Fibroblast of lung (primary cell): ENCODE measurements around the gene PRRX2. TPM values are rescaled to one million over a fixed set of nuclear protein-coding genes. Genes with fewer than 3 reads are reported as not detected.

Experiments
- DNase-seq, 2 donors: peaks; one replicate each; pipeline versions ENCODE4 v3.0.0 to v3.0.0-alpha.2; 2010; ENCODE audit warnings: low read depth in 2 of 2
- H2AFZ ChIP-seq: 2 replicates; pipeline ENCODE4 v1.5.1; 2012; ENCODE audit warnings: low read length, control low read depth, inconsistent platforms
- H3K27ac ChIP-seq: 2 replicates; pipeline ENCODE4 v1.5.1; 2011; ENCODE audit warnings: low read length, control low read depth; ENCODE audit not compliant: insufficient read depth
- H3K27me3 ChIP-seq: 2 replicates; pipeline ENCODE4 v1.5.1; 2011; ENCODE audit warnings: mild to moderate bottlenecking, low read length; ENCODE audit not compliant: control insufficient read depth, insufficient read depth
- H3K36me3 ChIP-seq: 2 replicates; pipeline ENCODE4 v1.5.1; 2011; ENCODE audit warnings: low read length; ENCODE audit not compliant: control insufficient read depth, insufficient read depth
- H3K4me1 ChIP-seq: 2 replicates; pipeline ENCODE4 v1.5.1; 2011; ENCODE audit warnings: low read length; ENCODE audit not compliant: control insufficient read depth, insufficient read depth; ENCODE audit errors: extremely low read depth
- H3K4me2 ChIP-seq: 2 replicates; pipeline ENCODE4 v1.5.1; 2011; ENCODE audit warnings: low read length, control low read depth; ENCODE audit not compliant: insufficient read depth; ENCODE audit errors: extremely low read depth
- H3K4me3 ChIP-seq, 4 experiments: fragments of 200-600 bp in 1 of 4; sonication (generic) in 1 of 4; replicated peaks in 1 of 4; 2 replicates each; pipeline ENCODE4 v1.5.1; 2011 to 2016; ENCODE audit warnings: low read length in 4 of 4, low read depth in 3 of 4, mild to moderate bottlenecking in 3 of 4, control low read depth in 2 of 4, inconsistent platforms in 1 of 4, mixed read lengths in 1 of 4; ENCODE audit not compliant: insufficient read depth in 1 of 4; ENCODE audit errors: control extremely low read depth in 1 of 4
- H3K79me2 ChIP-seq: 2 replicates; pipeline ENCODE4 v1.5.1; 2012; ENCODE audit warnings: mild to moderate bottlenecking, low read length, inconsistent platforms; ENCODE audit not compliant: control insufficient read depth, insufficient read depth
- H3K9ac ChIP-seq: 2 replicates; pipeline ENCODE4 v1.5.1; 2011; ENCODE audit warnings: mild to moderate bottlenecking, low read length, control low read depth; ENCODE audit not compliant: insufficient read depth
- H3K9me3 ChIP-seq: 2 replicates; pipeline ENCODE4 v1.5.1; 2012; ENCODE audit warnings: low read depth, low read length; ENCODE audit not compliant: control insufficient read depth, insufficient read depth
- H4K20me1 ChIP-seq: 2 replicates; pipeline ENCODE4 v1.5.1; 2011; ENCODE audit warnings: low read length; ENCODE audit not compliant: control insufficient read depth, insufficient read depth; ENCODE audit errors: extremely low read depth
- CTCF ChIP-seq, 2 donors: IDR thresholded peaks in 1 of 2; conservative IDR thresholded peaks in 1 of 2; 1 replicate in 1 of 2; 2 replicates in 1 of 2; pipeline ENCODE4 v1.5.1; 2011 to 2012; ENCODE audit warnings: low read length in 2 of 2, control low read depth in 1 of 2, inconsistent platforms in 1 of 2, low read depth in 1 of 2, mild to moderate bottlenecking in 1 of 2
- EZH2 ChIP-seq: IDR thresholded peaks from 2 replicates; pipeline ENCODE4 v1.5.1; 2012; ENCODE audit warnings: low read length, control low read depth, mild to moderate bottlenecking; ENCODE audit errors: missing control alignments
- polyA plus RNA-seq, 2 donors: library from polyadenylated mRNA; depleted of rRNA in 1 of 2; stranded (reverse) in 1 of 2; unstranded in 1 of 2; fragments of >200 nt; gene quantifications; 2 replicates each; pipeline ENCODE4 v1.2.1, GENCODE V29; 2011 to 2012; ENCODE audit warnings: missing spikeins in 1 of 2
- total RNA-seq: library from RNA; depleted of rRNA; stranded (reverse); fragments of >200 nt; gene quantifications from 2 replicates; pipeline ENCODE4 v1.2.1, GENCODE V29; 2014

Gene PRRX2
- total and polyA plus RNA-seq, 2 donors (not counting 1 experiment from before 2014, with no cell fraction given), result 4.4 to 11.7 TPM

GRCh38 chr9:129639756-129640085, 25.7 kb upstream of the PRRX2 start:
- Histone ChIP-seq H3K4me3 (peak overlapping the region in 1 of 4 experiments; percentile 95), H3K4me1 (peaks cover 9% of the 10 kb centered on the region), H3K9ac (no peak overlapping the region), H3K4me2 (no peak overlapping the region), H3K79me2 (peaks cover 42% of the 10 kb centered on the region), H4K20me1 (no peaks in the 10 kb centered on the region), H3K27me3 (no peaks in the 10 kb centered on the region), H3K27ac (no peak overlapping the region), H3K9me3 (no peaks in the 10 kb centered on the region), H2AFZ (no peak overlapping the region), H3K36me3 (peaks cover 26% of the 10 kb centered on the region)
- DNase-seq, result no peak
- TF ChIP-seq CTCF (conservative IDR thresholded peaks at IDR 0.05 in 1 of 2, IDR thresholded peaks at IDR 0.05 in 1 of 2; ENCODE audit: low read depth in 1 of 2, low read length in 2 of 2) (no peak), EZH2 (no peak)

GRCh38 chr9:129640086-129640870, 25.2 kb upstream of the PRRX2 start:
- Histone ChIP-seq H3K79me2 (peaks cover 37% of the 10 kb centered on the region), H3K4me2 (peak overlapping the region; percentile 96), H3K9ac (peak overlapping the region; percentile 91), H3K9me3 (no peaks in the 10 kb centered on the region), H3K4me3 (peak overlapping the region; percentile 73 to 95 (median 94)), H3K27ac (peak overlapping the region; percentile 83), H2AFZ (no peak overlapping the region), H4K20me1 (no peaks in the 10 kb centered on the region), H3K36me3 (peaks cover 20% of the 10 kb centered on the region), H3K4me1 (peaks cover 9% of the 10 kb centered on the region), H3K27me3 (no peaks in the 10 kb centered on the region)
- TF ChIP-seq CTCF (conservative IDR thresholded peaks at IDR 0.05 in 1 of 2, IDR thresholded peaks at IDR 0.05 in 1 of 2; ENCODE audit: low read depth in 1 of 2, low read length in 2 of 2) (no peak), EZH2 (no peak)
- peak; percentile 36 to 83 for DNase-seq

GRCh38 chr9:129640871-129641749, 24.3 kb upstream of the PRRX2 start:
- Histone ChIP-seq H3K4me2 (peak overlapping the region; percentile 96), H3K36me3 (peaks cover 15% of the 10 kb centered on the region), H3K27me3 (no peaks in the 10 kb centered on the region), H3K9ac (peak overlapping the region; percentile 91), H3K4me3 (peak overlapping the region; percentile 73 to 95 (median 94)), H3K79me2 (peaks cover 36% of the 10 kb centered on the region), H3K9me3 (no peaks in the 10 kb centered on the region), H2AFZ (no peak overlapping the region), H3K27ac (peak overlapping the region; percentile 83), H4K20me1 (no peaks in the 10 kb centered on the region), H3K4me1 (peaks cover 9% of the 10 kb centered on the region)
- TF ChIP-seq CTCF (conservative IDR thresholded peaks at IDR 0.05 in 1 of 2, IDR thresholded peaks at IDR 0.05 in 1 of 2; ENCODE audit: low read depth in 1 of 2, low read length in 2 of 2) (no peak), EZH2 (no peak)
- DNase-seq, result no peak
